Stimulated activated CD4-positive, alpha-beta T cell treated with anti-CD3 and anti-CD28 coated beads, Interleukin-4, amount 100 ng/mL, for 4 hours (primary cell): ENCODE data around the gene SMIM23.
"Not testable (repeated sequence)": the region's sequence is repeated elsewhere in the genome, so short reads cannot be mapped to it uniquely, and the experiment has no call there.

Experiments
- DNase-seq, 2 experiments: peaks; one replicate each; pipeline ENCODE4 v3.0.0-alpha.2; 2020

SMIM23 gene

DNA sequence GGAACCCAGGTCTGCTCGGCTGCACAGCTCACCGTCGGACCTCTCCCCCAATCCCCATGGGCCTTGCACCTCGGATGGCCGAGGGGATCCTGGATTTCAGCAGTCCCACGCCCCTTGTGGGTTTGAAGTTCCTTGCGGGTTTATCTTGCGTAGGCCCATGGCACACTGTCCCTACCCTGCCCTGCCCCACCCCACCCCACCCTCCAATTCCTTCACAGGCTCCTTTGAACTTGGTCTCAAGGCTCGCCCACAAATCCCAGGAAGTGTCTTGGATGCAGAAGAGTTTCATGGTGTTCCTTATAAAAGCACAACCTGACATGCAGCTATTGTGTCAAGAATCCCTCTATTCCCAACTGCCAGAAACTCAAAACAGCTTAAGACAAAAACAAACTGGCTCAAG lies 11.2 kb upstream of the SMIM23 start:
- no peak for DNase-seq

DNA sequence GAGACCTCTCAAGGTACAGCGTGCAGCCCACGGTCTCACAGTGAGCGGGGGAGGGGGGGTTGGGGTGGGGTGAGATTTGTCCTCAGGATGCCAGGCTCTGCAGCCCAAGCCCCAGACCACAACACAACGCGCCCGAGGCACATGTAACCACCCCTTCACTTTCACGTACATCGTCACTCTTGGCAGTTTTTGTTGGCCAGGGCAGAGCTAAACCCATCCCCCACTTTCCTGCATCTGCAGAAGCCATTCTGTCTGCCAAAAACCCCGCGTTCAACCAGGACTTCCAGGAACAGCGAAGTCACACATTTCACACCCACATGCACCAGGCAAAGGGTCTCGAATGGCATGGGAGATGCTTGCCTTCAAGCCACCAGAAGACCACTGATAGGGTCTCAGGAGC lies 9.4 kb upstream of the SMIM23 start:
- DNase-seq: no peak

DNA sequence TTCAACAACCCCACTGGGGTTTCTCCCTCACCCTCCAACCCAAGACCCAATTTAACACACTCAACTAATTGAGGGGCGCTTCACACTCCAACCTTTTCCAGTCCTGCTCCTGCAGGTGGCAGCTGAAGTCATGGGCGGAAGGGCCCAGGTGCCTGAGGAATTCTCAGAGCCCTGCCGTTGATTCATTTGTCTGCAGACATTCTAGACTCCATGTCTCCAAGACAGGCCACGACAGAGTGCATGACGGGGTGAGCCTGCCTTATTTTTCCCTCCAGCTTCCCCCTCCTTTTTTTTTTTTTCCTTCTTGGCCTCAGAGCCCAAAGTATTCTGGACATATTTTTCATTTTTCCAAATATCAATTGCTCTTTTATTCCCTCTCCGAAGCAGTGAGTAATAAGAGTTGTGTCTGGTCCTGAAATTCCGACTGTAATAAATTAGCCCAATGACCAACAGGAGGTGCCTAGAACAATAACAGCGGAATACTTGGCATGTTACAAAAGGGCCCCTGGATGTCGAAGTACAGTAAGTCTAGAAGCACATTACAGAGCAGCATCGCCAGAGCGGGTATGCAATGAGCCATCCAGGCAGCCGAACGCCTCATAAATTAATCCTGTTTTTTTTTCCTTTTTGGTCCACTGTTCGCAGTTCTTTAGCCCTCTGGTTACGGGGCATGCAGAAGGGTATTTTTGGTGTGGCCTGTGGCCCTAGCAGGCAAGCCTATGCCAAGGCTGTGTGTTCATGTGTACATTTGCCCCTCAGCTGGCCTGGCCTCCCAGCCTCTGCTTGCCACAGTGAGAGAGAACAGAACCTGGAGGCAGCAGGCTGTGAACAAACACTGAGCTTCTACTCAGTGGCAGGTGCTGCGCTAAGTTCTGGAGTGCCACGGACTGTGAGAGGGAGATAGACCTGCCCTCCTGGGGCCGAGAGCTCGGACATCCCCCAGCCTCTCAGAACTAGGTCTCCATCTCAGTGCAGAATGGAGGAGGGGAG lies 8.6 kb upstream of the SMIM23 start:
- no peak for DNase-seq

DNA sequence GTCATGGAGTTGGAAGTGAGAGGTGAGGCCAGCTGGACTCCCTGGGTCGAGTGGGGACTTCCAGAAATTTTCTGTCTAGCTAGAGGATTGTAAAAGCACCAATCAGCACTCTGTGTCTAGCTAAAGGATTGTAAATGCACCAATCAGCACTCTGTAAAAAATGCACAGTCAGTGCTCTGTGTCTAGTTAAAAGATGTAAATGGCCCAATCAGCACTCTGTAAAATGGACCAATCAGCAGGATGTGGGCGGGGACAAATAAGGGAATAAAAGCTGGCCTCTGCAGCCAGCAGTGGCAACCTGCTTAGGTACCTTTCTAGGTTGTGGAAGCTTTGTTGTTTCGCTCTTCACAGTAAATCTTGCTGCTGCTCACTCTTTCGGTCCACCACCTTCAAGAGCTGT lies 3.9 kb upstream of the SMIM23 start:
- DNase-seq: not testable (repeated sequence)

DNA sequence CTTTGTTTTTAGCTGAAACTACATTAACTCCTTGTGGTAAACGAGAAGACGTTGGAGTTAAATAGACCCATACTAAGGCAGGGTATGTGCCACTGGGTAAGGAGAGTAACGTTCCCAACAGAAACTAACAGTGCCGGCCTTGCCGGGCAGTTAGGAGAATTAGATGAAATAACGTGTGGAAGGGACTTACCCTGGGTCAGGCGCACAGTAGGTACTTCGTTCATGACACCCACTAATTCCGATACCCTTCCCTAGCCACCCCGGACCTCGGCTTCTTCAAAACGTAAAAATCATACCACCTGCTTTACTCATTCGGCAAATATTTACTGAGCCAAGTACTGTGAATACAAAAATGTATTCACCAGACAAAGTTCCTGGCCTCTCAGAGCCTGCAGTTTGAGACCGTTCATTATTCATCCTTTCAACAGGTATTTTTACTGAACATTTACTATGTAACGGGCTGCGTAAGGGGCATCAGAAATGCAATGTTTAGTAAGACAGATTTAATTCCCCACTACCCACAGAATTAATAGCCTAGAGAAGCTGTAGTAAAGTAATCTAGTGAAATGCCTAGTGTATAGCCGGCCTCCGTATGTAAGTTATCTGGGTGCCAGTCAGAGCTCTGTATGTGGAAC lies 3.2 kb upstream of the SMIM23 start:
- DNase-seq: no peak

DNA sequence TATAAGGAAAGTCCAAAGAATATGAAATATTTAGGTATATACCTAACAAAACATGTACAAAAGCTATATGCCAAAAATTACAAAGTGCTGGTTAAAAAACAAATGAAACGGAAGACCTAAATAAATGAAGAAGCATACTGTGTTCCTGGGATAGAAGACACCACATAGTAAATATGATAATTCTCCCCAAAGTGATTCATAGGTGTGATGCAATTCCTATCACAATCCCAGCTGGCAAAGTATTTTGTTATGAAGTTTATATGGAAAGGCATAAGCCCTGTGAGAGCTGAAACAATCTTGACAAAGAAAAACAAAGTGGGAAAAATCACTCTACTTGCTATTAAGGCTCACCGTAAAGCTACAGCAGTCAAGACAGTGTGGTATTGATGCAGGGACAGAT lies 2.6 kb upstream of the SMIM23 start:
- DNase-seq: no peak

DNA sequence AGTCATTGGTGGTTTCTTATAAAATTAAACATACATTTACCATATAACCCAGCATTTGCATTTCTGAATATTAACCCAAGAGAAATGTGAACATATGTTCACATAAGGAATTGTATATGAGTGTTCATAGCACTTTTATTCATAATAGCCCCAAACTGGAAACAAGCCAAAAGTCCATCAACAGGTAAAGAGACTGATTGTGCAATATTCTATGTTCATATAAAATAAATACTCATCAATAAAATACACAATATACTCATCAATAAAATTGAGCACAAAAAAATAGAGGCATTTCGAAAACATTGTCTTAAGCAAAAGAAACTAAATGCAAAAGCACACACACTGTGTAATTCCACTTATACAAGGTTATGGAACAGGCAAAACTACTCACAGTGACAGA lies 3.7 kb downstream of the SMIM23 start:
- DNase-seq: no peak

DNA sequence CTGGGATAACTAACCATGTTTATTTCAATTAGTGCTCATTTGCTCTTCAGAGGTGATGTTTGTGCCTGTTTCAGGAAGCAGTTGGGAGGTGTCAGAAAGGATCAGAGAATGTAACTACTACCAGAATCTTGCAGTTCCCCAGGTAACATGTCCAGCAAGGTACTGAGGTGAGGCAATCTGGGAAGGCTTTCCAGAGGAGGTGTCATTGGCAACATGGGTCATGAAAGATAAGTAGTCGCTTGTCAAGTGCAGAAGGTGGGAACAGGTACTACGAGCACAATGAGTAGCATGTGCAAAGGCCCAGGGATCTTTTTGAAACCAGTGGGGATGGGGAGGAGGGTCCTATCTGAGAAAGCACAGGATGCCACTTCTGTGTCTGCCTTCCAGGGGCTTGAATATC lies 4.8 kb downstream of the SMIM23 start:
- DNase-seq: no peak

DNA sequence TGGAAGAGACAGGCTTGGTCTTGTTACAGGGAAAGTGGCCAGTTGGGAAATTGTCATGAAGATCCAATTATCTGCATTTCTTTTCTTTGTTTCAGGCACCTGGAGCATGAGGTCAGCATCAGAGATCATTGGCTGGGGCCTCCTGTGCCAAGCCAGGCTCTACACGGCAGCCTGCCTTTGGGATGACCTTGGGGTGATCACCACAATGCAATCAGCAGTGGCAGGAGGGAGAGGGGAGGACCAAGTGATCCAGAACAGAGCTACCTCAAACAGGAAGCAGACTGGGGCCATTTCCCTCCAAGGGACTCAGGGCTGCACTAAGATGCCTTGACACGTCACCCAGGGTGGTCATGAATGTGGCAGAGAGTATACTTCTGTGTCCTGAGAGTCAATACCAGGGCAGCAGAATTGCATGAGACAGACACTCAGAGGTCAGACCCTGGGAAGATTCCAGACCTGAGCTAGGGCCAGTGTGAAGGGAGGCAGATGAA lies 8.9 kb downstream of the SMIM23 start:
- no peak for DNase-seq

DNA sequence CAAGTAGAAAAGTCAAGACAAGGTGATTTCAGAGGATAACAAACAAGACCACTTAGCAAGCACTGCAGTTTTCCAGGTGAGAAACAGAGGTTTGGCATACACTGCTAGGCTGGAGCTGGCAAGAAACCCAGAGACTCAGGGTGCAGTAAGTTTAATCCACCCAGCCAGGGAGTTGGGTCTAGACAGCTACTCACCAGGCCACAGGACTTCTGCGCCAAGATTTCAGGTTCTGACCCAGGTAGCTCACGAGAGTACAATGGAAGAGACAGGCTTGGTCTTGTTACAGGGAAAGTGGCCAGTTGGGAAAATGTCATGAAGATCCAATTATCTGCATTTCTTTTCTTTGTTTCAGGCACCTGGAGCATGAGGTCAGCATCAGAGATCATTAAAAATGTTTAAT lies 9.8 kb downstream of the SMIM23 start:
- no peak for DNase-seq

DNA sequence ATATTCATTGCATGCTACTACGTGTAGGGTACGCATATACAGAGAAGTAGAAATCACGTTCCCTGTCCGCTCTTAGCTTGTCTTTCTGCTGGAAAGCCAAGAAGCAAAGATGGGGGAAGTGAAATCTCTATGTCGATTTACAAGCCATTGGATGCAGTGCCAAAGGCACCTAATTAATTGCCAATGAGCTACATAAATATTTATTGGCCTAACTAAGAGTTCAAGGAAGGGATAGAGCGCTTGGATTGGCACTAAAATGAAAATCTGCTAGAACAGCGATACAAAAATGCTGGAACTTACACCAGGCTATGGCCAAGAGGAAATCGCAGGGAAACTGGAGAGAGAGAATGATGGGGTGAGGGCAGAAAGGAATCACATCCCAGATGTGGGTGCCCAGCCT lies 10.8 kb downstream of the SMIM23 start:
- no peak for DNase-seq

DNA sequence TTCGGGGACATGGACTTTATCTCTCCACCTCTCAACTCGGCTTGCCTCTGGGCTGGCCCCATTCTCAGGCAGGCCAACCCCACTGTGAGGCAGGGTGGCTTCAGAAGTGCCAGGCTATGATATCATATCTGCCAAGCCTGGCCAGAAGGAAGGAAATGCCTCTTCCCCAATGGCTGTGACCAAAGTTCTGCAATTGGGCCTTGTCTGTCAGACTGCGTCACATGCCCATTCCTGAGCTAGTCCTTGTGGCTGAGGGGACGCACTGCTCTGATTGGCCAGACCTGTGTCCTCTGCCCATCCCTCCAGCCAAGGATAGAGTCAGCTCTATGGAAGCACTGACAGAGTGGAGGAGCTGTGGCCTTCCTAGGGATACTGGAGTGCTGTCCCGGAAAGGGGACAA lies 11.9 kb downstream of the SMIM23 start:
- DNase-seq: no peak

DNA sequence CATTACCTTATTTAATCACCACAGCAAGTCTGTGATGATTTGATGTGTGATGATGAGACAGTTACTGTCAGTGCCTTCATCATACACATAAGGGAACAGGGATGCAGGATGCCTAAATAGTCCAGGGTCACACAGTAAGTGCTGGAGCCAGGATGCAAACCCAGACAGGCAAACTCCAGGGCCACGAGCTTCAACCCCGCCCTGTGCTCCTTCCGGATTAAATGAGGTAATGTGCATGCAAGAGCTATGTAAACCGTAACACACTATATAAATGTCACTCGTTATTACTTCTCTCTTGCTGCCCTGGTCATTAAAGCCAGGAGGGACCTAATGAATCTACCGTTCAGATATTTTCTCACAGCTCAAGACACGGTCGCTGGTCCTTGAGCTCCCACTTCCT lies 12.8 kb downstream of the SMIM23 start:
- DNase-seq: no peak

DNA sequence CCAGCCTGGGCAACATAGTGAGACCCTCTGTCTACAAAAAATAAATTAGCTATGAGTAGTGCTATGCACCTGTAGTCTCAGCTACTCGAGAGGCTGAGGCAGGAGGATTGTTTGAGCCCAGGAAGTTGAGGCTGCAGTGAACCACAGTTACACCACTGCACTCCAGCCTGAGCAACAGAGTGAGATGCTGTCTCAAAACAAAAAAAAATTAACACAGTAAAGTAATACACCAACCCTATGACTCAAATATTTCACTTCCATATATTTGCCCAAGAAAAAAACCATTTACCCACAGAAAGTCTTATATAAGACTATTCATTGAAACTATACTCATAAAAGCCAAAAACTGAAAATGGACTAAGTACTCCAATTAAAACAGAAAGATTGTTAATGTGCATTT lies 16.2 kb downstream of the SMIM23 start:
- DNase-seq: no peak

DNA sequence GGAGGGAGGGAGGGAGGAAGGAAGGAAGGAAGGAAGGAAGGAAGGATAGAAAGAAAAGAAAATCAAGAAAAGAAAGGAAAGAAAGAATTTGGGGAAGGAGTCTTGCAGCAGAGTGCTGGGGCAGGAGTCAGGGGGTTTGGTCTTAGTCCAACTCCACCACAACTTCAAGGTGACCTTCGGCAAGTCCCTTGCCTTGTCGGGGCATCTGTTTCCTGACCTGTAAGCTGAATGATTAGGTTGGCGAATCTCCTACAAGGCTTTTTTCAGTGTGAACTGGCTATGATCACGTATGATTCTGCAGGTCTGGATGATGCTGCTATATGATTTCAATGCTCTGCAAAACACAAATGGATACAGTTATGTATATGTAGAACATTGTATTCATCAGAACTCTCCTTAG lies 20.1 kb downstream of the SMIM23 start:
- no peak for DNase-seq

DNA sequence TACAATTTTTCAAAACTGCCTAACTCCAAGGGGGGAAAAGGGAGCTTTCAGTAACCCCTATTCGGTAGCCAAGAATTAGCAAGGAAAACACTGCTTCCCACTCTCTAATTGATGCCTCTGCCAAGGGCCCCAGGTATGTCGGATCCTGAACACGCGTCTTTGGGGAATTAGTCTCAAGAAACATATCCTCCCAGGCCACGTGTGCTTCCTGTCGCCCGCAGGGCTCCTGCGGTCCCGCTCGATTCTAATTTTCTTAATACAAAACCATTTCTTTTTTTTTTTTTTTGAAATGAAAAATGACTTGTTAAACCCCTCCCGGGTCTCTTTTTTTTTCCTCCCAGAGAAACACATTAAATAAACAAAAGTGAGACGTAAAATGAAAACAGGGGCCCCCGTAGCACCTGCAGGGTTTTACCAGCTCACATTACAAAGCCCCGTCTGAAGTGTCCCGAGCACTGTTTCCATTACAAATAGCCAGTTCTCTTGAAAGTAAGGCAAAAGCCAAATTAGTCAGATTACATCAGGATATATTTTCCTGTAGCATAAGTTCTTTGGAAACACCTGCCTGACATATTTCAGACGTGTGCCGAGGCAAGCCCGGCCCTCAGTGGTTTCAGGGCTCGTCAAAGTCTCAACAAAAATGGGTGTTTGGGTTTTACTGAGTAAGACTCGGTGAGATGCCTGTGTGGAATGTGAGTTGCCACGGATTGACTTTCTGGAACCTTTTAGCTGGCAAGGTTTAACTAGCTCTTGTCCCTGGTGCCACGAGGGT lies 21.5 kb downstream of the SMIM23 start:
- DNase-seq: no peak

DNA sequence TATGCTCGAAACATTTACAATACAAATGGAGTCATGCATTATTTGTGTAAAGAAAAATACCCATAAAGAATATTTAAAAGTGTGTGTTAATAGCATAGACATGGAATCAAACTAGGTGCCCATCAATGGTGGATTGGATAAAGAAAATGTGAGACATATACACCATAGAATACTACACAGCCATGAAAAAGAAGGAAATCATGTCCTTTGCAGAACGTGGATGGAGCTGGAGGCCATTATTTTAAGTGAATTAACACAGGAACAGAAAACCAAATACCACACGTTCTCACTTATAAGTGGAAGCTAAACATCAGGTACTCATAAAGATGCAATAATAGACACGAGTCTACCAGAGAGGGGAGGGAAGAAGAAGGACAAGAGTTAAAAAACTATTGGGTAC lies 22.8 kb downstream of the SMIM23 start:
- no peak for DNase-seq

DNA sequence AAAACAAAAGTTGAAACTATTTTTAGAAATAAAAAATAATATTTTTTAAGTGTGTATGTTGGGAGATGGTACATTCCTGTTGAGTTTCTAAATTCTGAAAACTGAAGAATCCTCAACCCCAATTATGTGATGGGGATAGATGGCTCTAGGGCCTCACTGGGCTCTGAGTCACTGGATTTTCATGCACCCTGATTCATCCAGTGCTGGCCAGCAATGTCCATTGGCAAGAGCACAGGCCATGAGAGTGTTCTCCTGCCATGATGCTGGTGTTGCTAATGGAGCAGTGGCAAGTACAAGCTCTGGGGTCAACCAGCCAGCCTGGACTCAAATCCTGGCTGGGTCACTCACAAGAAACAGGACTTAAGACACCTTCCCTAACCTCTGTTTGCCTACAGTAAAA lies 23.3 kb downstream of the SMIM23 start:
- no peak for DNase-seq

DNA sequence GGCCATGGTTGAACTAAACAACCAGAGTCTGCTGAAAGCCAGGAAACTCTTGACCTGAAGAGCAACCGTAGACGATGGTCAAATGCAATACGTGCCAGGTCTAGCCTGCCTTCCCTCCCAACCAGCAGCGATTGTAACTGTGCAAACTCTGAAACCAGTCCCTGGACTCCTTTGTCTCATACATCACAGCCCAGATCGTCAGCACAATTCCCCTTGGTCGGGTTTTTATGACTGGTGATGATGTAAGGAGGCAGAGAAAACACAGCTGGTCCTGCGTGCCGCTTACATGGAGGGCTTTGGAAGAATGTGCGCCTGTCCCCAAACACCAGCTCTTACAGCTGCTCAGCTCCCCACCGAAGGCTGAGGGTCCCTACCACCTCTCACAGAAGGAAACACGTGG lies 24.6 kb downstream of the SMIM23 start:
- no peak for DNase-seq

DNA sequence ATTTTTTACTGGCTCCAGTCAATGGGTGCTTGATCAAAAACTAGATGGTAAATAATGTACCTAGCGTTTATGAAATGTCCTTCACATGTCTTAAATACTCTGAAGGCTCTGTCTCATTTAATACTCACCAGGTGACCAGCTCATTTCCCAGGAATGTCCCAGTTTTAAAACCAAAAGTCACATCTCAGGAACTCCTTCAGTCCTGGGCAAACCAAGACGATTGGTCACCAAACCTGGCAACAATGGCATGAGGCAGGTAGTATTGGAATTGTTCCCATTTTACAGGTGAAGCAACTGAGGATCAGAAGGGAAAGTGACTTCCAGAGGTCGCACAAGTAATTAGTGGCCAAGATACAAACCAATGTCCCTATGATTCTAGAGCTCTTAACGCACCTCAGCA lies 27.7 kb downstream of the SMIM23 start:
- no peak for DNase-seq

DNA sequence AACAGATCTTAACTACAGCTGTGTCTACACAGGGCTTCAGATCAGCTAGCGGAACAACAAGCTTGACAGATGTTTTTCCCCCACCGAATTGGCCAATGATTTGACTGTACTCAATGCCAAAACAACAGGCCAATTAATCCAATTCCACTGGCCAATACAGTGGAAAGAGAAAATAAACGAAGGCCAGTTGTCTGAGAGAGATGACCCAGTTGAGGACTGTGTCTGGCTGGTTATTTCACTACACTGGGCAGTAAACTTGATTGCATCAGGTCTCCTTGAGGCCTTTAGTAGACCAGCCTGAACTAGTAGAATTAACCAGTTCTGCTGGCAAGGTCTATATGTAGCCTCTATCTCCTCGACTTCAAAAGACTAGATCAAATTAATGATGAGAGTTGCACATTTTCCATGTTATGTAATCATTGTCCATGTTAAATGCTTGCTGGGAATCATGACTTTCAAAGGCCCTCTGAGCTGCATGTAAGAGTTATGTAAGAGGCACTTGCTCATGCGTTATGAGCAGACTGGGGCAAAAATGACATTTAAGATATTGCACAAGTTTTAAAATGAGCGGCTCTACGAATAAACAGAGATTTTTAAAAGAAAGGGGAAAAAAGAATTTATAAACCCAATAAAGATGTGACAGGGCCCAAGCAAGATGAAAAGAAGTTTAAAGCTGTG lies 28.3 kb downstream of the SMIM23 start:
- DNase-seq: no peak

DNA sequence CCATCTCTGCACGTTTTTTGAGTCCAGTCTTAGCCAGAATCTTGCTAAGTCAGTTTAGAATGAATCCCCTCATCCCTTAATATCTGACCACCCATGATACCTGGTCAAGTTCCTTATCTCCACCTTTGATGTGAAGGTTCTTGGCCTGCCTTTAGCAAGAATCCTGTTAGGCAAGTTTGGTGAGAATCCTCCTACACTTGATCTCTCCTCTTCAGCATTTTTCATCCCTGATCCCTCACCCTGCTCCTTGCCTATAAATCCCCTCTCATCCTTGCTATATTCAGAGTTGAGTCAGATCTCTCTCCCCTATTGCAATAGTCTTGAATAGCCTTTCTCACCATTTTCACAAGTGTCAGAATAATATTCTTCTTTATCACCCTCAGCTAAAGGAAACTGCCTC lies 31.0 kb downstream of the SMIM23 start:
- no peak for DNase-seq

DNA sequence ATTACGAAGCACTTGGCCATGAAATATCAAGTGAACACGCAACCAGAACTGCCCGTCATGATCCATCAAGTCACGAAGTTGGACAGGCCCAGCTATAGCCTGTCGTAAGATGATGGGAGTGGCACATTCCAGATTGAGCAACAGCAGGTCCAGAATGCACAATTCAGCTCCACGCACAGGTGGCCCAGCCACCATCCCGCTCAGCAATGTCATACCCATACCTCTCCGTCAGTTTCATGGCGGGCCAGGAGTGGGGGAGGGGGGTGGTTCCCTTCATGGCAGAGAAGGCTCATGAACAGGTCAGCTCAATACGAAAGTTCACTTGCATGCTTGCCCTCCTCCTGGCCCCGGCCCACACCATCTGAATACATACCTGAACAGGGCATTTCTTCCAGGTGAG lies 34.9 kb downstream of the SMIM23 start:
- no peak for DNase-seq
